ENCODE measurements around the gene TCTN2.

Gene TCTN2

DNA sequence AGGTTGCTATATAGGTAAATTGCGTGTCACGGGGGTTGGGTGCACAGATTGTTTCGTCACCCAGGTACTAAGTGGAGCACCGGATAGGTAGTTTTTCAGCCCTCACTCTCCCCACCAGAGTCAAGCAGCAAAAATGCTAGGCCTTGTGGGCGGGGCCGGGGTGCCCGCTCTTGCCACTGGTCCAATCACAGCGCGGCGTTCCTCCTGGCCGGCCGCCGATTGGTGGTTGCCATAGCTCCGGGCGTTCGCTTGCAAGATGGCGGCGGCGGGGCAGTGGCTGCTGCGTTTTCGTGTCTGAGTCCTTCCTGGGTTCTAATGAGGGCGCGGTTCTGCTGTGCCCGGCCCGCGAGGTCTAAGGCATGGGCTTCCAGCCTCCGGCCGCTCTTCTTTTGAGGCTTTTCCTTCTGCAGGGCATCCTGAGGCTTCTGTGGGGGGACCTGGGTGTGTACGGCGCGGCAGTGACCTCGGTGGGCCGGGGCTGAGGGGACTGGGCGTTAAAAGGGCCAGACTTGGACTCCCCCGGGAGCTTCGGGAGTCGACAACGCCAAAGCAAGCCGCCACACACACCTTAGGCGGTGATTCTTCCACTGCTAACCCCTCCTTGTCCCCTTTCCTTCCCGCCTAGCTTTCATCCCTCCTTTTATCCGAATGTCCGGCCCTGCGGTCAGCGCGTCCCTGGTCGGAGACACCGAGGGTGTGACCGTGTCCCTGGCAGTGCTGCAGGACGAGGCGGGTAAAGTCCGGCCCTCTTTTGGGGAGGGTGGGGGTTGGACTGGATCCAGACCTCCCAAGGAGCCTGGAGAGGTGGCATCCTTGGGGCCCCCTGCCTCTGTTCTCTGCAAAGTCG lies at the start of gene TCTN2:
Gene TCTN2, plus strand, starts transcription at position 232 of the 847 bp plus-strand sequence. Its CDS starts 128 bp downstream, at position 360.
- DNase-seq (ENCODE audit: low read depth): peak; percentile 64

GRCh38 chr12:123621619-123622530 lies 49.0 kb upstream of the TCTN2 start:
- no peak for DNase-seq (ENCODE audit: low read depth)

GRCh38 chr12:123633379-123634141 lies 37.4 kb upstream of the TCTN2 start, which contains the start of the genes EIF2B1 and GTF2H3:
Gene EIF2B1, minus strand, starts transcription at chr12:123633686. Its CDS starts 129 bp downstream, at chr12:123633557.
Gene GTF2H3, plus strand, starts transcription at chr12:123633829. Its CDS starts 31 bp downstream, at chr12:123633860.
- DNase-seq (ENCODE audit: low read depth): peak; percentile 79

DNA sequence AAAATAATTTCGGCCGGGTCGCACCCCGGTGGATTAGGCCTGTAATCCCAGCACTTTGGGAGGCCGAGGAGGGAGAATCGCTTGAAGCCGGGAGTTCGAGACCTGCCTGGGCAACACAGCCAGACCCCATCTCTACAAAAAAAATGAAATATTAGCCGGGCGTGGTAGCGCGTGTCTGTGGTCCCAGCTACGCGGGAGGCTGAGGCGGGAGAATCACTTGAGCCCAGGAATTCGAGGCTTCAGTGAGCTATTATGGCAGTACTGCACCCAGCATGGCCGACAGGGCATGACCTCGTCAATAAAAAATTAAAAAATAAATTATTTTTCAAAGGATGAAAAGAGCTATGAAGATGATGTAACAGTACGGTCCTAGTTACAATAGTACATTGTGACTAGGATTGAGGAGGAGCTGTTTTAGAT lies 36.8 kb upstream of the TCTN2 start:
- DNase-seq (ENCODE audit: low read depth): no peak

GRCh38 chr12:123643911-123644310 lies 27.0 kb upstream of the TCTN2 start:
- no peak for DNase-seq (ENCODE audit: low read depth)

GRCh38 chr12:123645380-123645779 lies 25.5 kb upstream of the TCTN2 start:
- DNase-seq (ENCODE audit: low read depth): no peak

GRCh38 chr12:123645878-123646277 lies 25.0 kb upstream of the TCTN2 start:
- DNase-seq (ENCODE audit: low read depth): no peak

DNA sequence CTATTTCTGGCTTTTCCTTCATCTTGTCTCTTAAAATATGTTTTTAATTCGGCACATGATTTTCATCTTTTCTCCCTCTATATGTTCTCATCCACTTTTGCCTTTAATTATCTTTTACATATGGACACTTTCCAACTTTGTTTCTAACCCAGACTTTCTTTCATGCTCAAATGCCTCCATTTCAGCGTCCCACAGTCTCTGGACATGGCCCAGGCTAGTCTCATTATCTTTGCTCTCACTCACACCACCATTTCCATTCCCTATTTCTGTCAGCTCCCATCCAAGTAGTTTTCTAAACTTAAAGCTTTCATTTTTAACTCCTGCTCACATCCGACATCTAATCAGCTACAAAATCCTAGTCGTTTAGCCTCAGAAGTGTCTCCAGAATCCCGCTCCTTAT lies 22.5 kb upstream of the TCTN2 start:
- no peak for DNase-seq (ENCODE audit: low read depth)

- no peak for DNase-seq (ENCODE audit: low read depth)
Measured at GRCh38 chr12:123654129-123654701, 16.7 kb upstream of the TCTN2 start.

DNA sequence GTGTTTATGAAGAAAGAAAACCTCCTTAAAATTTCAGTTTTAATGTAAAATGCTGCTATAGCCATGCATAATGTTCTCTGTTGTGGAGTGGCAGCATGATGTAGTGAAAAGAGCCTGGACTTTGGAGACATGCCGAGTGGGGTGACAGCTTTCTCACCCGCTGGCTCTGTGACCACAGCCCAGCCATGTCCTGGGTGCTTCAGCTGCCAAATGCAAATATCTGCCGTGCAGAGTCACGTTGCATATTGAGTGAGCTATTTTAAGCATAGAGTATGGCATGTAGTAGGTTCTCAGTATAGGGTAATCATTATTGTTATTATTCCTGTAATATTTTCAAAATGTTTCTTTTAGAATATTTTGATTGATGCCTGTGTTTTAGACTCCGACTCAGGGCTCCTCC lies 15.5 kb upstream of the TCTN2 start:
- no peak for DNase-seq (ENCODE audit: low read depth)

- DNase-seq (ENCODE audit: low read depth): no peak
Measured at GRCh38 chr12:123656392-123656791, 14.5 kb upstream of the TCTN2 start.

GRCh38 chr12:123657211-123657610 lies 13.7 kb upstream of the TCTN2 start:
- DNase-seq (ENCODE audit: low read depth): no peak

- peak; percentile 84 for DNase-seq (ENCODE audit: low read depth)
Measured at GRCh38 chr12:123659996-123660727, 10.8 kb upstream of the TCTN2 start.

DNA sequence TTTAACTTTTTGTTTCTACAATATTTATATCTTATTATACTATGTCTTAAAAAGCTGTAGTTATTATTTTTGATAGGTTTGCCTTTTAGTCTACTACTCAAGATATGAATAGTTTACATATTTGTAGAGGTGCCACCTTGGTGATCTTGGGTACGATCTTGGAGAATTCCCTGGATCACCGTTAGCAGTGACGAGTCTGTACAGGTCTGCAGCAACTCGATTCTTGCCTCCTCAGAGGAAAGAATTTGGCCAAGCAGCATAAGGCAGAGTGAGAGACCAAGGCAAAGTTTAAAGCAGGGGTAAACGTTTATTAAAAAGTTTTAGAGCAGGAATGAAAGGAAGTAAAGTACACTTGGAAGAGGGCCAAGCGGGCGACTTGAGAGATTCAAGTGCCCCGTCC lies 3.1 kb upstream of the TCTN2 start:
- DNase-seq (ENCODE audit: low read depth): no peak

DNA sequence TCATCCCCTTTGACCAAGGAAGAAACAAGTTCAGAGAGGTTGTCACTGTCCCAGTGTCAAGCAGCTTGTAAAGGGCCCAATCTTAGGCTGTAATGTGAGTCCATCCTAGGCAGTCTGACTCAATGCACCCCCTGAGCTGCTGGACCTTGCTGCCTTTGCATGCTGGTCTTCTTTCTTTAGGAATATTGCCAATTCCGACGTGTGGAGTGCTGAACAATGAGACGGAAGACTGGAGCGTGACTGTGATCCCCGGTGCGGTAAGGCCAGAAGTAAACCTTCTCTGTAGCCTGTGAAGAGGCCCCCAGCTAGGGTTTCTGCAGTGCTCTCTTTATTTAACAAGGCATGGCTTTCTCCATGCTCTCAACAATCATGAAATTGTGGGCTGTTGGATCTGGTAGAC lies 963 bp downstream of the TCTN2 start:
- DNase-seq (ENCODE audit: low read depth): no peak

- DNase-seq (ENCODE audit: low read depth): no peak
Measured at GRCh38 chr12:123675436-123675835, 4.5 kb downstream of the TCTN2 start.

- no peak for DNase-seq (ENCODE audit: low read depth)
Measured at GRCh38 chr12:123676616-123677320, 5.9 kb downstream of the TCTN2 start.

GRCh38 chr12:123678981-123679380 lies 8.1 kb downstream of the TCTN2 start:
- no peak for DNase-seq (ENCODE audit: low read depth)

DNA sequence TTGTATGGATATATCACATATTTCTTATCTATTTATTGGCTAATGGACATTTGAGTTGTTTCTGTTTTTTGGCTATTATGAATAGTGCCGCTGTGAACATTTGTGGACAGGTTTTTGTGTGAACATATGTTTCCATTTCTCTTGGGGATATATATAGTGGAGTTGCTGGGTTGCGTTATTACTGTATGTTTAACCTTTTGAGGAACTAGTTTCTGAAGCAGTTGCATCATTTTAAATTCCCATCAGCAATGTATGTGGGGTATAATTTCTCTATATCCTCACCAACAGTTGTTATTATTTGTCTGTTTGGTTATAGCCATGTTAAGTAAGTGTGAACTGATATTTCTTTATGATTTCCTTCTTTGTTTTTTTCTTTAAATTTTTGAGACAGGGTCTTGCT lies 10.7 kb downstream of the TCTN2 start:
- DNase-seq (ENCODE audit: low read depth): no peak

DNA sequence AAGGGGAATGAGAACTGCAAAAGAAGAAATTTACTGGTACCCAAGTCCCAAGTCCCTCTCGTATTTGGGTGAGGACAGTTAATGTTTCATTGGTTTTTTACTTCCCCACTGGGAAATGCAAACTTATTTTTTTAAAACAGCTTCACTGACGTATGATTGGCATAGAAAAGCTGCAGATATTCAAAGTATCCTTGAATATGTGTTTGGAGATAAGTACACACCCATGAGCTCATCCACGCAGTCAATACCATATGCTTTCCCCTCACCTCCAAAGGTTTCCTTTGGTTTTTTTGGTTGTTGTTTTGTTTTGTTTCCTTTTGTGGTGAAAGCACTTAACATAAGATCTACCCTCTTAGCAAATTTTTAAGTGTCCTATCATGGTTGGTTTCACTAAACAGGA lies 13.1 kb downstream of the TCTN2 start:
- DNase-seq (ENCODE audit: low read depth): no peak
